GM19397 (cell line): ENCODE results near the gene CCDC178.
"Not testable (repeated sequence)": the region's sequence is repeated elsewhere in the genome, so short reads cannot be mapped to it uniquely, and the experiment has no call there.

ENCODE experiments used
- ATAC-seq: cut with Tn5 transposase; IDR thresholded peaks from one replicate; pipeline ENCODE4 v1.9.1; 2021; ENCODE audit warnings: mild to moderate bottlenecking, moderate library complexity; ENCODE audit not compliant: unreplicated experiment

Gene CCDC178

DNA sequence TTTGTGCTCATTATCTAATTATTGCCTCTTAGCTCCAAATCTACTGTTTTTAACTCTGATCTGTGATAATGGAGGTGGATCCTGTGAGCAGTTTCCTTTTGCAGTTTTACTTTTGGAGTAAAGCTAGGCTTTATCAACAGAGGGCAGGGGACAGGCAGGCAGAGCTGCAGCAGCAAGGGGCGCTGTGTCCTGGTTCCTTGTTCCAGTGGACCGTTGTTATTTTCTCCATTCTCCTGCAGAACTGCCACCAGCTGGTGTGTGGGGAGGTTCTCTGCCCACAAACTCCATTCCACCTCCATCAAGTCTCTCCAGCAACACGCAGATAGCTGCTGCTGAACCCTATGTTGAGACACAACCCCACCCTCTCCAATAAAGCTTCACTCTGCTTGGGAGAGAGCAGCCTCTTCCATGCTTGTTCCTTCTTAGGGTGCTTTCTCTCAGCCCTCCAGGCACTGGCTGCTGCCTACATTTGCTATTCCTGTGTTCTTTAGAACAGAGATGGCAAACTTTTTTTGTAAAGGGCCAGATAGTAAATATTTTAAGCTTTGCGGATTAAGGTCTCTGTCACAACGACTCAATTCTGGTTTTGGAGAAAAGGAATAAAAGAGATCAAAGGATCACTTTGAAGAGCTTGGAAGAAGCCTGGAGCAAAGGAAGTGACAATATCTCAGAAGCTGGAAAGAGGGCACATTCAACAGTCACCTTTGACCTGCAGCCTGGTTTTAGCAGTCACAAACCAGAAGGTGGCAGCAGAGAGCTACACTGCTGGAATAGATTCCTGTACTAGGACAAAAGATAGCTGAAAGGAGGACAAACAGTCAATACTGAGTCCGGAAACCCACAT lies 208.8 kb downstream of the CCDC178 start:
- peak; percentile 92 for ATAC-seq

DNA sequence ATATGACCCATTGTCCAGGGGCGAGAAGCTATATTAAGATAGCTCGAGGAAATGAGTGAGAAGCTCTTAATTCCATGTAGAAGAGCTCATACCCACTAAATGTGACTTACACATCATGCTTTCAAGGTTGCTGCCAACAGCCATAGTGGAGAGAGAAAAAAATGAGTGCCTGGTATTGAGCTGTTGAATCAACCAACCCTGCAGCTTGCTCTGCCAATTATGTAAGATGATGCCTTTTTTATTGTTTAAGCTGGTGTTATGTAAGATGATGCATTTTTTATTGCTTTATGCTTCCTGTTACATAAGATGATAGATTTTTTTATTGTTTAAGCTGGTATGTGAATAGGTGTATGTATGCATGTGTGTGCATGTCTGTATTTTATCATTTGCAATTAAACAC lies 228.2 kb downstream of the CCDC178 start:
- ATAC-seq, result no peak

DNA sequence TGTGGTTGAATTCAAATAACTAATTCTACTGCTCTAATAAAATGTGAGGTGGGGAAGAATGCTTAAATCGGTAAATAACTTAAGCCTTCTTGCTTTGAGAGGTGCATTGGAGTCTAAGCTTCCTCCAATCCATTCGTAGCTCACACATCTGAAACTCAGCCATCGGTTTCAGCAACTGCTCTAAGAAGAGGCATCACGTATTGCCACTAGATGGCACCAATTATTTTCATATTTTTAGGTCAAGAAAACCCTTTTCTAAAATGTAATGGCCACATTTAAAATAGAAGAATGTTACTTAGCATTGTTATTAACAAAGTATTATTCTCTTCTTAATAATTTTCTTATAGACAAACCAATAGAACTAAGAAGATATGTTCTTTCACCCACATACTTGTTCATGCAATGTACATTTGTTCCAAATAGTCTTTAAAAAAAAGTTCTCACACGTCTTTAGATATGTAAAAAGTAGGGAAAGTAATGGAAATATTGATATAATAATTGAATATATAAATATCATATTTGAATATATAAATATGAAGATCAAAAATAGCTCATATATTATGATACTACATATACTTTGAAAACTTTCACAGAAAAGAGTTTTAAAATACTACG lies 229.8 kb downstream of the CCDC178 start:
- ATAC-seq, result no peak

DNA sequence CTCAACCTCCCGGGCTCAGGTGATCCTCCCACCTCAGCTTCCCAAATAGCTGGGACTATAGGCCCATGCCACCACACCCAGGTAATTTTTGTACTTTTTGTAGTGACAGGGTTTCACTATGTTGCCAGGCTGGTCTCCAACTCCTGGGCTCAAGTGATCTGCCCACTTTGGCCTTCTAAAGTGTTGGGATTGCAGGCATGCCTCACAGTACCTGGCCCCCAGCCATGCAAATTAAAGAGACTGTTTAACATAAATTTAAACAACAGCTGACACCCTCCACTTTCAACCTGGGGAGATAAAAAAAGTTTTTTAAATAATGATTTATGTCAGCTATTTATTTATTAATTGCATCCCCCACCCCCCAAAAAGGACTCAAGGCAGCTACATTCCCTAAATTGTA lies 234.7 kb downstream of the CCDC178 start:
- ATAC-seq, result no peak

DNA sequence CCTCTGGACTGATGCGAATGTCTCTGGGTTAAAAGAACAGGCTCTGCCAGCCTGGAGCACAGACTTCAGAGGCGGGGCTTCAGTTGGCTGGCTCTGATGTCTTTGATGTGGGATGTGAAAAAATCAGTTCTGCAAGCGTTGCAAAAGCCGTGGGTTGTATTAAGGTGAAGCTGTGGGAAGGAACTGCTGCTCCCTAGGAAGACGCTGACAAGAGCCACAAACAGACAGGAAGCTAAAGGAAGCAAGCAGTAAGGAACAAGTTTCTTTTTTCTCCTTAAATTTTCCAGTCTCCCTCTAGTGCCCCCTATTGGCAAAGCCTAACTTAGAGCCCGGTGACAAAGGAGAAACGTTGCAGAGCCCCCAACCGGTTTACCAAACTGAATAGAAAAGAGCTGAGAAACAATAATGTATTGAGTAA lies 239.0 kb downstream of the CCDC178 start:
- ATAC-seq, result no peak

DNA sequence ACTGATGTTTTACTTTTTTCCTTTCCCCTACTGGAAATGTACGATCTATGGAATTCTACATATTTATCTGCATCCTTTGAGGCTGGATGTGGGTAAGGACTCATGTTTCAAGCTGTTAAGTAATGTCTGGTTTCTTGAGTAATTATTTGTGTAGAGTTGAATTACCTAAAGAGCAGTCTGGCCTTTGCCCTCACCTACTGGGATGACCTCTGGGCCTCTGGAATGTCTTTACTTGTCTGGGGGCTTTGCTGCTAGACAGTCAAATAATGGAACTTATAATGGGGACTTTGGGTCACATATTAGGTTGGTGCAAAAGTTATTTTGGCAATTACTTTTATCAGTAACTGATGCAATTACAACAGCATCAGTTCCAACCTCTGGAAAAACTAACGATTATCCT lies 244.7 kb downstream of the CCDC178 start:
- no peak for ATAC-seq

DNA sequence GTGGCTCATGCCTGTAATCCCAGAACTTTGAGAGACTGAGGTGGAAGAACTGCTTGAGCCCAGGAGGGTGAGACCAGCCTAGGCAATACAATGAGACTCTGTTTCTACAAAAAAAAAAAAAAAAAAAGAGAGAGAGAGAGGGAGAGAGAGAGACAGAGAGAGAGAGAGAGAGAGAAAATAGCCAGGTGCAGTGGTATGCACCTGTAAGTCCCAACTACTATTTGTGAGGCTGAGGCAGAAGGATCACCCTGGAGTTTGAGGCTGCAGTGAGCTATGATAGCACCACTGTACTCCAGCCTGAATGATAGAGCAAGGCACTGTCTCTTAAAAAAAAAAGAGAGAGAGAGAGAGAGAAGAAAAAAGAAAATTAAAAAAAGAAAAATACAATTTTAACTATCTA lies 245.7 kb downstream of the CCDC178 start:
- ATAC-seq, result no peak

DNA sequence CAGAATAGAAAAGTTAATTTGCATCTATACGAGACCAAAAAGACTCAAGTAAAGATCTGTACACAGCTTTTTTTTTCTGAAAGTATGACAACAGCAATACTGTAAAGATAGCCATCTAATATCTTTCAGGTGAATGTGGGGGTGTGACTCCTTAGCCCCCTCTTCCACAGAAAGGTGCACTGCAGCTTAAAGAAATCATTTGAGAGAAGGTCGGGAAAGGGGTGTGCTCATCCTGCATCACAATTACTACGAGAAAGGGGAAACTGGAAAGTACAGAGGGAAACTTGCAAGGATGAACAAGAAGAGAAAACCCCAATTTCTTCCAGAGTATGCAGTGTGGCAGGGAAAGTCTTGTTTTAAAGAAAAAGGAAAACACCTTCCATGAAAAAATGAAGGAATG lies 255.6 kb downstream of the CCDC178 start:
- ATAC-seq, result no peak

DNA sequence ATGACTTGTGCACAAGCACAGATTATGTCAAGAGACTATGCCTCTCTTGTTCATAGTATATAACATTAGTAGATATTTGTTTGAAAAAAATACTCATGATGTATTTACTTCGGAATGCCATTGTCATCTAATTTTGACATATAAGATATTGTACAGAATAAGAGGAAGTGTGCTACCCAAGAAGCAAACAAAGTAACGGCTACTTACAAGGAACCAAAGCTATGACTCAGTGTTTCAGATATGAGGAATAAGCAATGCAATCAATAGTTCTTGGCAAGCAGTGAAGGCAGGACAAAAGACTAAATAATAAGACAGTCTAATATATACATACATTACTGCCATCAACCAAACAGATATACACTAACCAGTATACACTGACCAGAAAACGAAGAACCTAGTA lies 256.3 kb downstream of the CCDC178 start:
- no peak for ATAC-seq

DNA sequence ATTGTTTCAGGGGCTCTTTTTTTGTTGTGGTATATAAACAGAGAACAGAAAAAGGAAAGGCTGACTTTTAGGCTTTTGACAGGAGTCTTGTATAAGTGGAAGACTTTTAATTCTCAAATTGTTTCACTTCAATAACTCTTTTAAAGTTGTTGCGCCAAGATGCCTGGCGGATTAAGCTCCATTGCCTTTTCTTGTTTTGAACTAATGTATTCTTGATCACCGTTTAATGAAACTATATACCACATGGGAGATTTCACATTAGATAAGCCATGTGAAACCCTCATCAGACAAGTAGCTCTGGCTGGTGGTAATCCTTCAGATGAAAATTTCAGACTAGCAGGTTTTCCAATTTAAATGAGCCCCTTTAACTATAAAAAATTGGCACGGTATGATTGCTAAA lies 257.4 kb downstream of the CCDC178 start:
- no peak for ATAC-seq

DNA sequence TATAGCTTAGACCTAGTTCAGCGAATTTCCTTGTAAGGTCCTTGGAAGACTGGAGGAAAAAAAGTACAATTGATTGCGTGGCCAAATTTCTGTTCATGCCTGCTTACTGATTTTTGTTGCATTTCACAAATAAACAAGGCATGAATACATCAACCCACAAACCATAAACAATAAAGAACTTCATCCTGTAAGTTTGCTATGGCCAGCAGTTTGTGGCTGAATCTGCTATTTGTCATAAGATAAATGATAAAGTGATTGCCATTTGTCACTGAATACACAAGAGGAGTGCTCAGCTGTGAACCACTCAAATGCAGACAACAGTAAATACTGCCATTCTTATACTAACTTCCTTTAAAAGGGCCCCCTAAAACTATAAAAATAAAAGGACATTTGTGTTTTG lies 259.5 kb downstream of the CCDC178 start:
- ATAC-seq, result no peak

DNA sequence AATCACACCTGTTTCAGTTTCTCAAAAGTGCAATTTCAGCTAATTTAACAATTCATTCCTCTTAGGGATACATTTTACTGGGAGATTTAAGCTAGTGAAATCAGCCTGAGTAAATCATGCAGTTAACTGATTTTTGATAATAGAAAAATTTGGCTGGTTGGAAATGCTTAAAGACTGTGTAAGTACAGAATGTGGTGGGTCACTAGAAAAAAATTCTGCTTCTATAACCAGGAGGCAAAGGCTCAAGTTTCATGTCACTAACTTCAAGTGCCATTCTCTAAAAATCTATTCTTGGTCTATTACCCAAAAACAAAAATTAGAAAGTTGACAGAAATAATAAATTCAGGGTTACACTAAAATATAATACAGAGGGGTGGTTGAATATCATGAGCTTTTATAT lies 271.3 kb downstream of the CCDC178 start:
- no peak for ATAC-seq

DNA sequence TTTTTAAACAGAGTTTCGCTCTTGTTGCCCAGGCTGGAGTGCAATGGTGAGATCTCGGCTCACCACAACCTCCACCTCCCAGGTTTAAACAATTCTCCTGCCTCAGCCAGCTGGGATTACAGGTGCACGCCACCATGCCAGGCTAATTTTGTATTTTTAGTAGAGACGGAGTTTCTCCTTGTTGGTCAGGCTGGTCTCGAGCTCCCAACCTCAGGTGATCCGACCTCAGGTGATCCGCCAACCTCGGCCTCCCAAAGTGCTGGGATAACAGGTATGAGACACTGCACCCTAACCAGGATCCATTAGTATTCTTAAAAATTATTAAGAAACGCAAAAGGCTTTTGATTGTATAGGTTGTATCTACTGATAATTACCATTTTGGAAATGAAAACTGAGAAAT lies 276.4 kb downstream of the CCDC178 start:
- ATAC-seq, result not testable (repeated sequence)

DNA sequence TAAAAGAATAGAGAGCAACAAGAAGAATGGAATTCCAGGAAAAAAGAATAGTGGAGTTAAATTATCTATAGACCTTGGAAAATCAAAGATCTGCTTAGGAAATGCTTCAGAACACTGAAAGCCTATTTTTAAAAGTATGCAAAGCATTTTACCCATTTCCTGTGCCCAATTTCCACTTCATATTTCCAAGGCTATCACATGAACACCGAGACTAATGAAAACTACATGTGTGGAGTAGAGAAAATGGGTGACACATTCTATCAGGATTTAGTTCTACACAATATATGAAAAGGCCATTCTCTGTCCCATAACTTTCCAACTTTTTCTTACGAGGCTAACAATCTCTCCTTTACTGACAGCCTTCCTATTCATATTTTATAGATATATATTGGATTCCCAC lies 279.4 kb downstream of the CCDC178 start:
- no peak for ATAC-seq

DNA sequence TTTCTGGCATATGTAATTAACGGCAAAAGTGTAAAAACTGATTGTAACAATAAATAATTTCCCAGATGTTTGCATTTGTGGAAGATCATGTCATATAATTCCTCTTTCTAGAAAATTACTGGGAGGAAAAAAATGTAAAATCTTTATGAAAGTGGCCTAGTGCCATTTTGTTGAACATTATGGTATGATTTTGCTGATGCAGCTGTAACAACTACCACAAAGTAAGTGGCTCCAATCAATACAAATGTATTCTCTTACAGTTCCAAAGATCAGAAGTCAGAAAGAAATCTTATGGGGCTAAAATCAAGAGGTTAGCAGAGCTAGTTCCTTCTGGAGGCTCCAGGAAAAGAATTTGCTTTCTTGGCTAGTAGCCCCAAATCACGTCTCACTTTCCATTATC lies 281.4 kb downstream of the CCDC178 start:
- ATAC-seq, result no peak

DNA sequence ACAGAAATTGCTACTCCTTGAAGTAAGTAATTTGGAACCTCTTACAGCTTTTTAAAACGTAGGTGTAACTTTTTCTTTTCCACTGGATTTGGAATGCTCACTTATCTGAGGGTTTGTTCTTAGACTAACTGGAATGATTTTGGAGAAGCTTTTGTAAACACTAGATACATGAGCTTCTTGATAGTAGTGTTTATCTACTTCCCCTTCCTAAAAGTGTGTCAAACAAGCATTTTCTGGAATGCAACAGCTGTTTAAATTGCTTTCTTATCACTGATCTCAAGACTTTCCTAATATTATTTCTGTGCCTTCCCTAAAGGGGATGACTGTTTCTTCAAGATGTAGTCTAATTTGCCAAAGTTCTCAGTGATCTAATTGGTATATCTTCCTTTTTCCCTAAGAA lies 282.6 kb downstream of the CCDC178 start:
- ATAC-seq, result no peak

DNA sequence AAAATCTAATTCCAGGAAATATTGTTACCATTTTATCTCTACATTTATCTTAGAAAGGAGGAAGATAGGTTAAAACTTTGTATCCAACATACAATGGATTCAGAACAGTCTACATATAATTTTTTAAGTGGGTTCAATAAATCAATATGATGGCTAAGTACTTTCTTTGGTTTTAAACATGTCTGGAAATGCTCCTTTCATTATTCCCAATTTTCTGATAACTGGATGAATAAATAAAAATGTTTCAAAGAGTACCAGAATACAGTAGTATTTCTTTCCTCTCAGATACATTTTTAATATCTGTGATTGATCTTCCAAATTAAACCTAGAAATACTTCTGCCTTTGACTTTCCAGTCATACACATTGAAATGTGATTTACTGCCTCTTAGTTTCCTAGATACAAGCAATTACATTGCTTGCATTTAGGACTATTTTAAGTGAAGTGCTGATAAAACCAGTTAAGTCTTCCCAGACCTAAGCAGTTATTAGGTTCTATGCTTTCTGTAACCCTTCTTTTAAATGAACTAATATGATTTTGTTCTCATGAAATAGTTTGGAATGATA lies 283.5 kb downstream of the CCDC178 start:
- ATAC-seq, result no peak

DNA sequence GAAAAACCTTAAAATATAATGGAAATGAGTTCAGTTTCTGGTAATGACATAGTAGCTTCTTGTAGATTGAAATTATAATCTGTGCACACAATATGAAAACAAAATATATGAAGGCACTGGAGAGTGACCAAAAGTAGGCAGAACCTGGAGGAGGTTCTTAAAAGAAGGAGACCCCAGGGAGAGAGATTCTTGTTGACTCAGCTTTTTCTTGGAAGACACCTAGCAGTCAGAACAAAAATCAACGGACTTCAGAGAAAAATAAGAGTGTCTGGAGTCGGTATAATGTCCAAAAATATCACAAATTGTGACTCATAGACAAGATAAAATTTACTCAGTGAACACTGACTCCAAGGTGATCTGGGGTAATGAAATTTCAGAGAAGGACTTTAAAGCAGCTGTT lies 286.5 kb downstream of the CCDC178 start:
- no peak for ATAC-seq

DNA sequence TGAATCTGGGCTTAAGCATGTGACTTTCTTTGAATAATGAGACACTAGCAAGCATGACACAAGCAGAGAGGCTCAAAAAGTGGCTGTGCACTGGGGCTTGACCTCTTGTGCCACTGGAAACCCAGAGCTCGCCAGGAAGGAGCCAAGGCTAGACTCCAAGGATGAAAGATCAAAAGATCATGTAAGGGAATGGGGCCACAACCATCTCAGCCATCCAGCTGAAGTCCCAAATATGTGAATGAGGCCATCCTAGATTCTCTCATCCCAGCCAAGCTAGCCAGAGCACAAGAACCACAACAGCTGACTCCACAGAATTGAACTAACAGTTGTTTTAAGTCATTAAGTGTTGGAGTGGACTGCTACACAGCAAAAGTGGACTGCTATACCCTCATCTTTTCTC lies 288.1 kb downstream of the CCDC178 start:
- no peak for ATAC-seq

DNA sequence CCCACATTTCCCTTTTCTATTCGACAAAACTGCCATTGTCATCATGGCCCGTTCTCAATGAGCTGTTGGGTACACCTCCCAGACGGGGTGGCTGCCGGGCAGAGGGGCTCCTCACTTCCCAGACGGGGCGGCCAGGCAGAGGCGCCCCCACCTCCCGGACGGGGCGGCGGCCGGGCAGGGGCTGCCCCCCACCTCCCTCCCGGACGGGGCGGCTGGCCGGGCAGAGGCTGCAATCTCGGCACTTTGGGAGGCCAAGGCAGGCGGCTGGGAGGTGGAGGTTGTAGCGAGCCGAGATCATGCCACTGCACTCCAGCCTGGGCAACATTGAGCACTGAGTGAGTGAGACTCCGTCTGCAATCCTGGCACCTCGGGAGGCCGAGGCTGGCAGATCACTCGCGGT lies 292.7 kb downstream of the CCDC178 start:
- ATAC-seq, result not testable (repeated sequence)

DNA sequence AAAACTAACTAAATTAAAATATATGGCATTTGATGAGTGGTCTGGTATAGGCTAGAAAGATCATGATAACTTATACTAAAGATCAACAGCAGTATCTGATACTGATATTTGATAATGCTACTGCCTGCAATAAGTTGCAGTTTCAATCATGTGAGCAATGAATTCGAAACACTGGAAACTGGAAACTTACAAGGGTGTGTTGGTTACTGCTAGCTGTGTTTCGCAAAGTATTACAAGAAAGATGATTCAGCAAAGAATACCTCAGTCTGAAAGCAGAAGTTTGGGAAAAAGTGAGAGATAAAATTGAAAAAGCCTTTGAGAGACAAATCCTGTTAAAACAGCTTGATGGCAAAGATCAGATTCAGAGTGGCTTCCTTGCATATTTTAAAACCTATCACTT lies 294.5 kb downstream of the CCDC178 start:
- ATAC-seq, result no peak

DNA sequence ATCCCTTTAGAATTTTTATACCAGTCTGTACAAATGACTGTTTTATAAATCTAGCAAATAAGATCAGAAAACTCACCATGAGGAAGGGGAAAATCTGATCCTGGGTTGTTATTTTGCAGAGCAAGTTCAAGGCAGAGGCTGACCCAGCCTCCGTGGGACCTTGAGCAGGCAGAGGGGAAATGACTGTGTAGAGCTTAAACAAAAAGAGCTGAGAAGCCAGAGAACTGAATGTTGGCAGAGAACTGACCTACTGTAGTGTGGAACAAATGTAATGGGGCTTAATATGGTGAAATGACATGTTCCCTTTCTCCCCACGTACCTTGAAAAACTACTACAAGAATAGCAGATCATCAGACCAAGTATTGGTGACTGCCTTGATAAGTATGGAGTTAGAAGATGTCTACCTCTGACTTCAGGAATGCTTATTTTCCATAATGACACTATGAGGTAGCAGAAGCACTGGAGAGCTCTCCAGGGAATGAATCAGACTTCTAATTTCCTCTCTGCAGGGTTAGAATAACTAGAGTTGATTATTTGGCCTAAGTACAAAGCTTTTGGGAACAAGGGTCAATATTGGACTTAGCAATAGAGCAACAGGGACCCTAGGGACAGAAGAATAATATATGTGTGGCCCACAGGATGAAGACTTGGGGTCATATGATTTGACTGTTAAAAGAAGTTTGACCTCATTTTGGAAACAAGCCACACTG lies 304.4 kb downstream of the CCDC178 start:
- no peak for ATAC-seq
